ENCODE measurements around the gene FRMD3. TPM values are rescaled to one million over a fixed set of nuclear protein-coding genes. Genes with fewer than 3 reads are reported as not detected.
A peak's percentile ranks its signal among the peaks of the same experiment; 100 is the strongest.

FRMD3 gene
- total RNA-seq, 1 experiment from 2014 or later, result 14.5 TPM

DNA sequence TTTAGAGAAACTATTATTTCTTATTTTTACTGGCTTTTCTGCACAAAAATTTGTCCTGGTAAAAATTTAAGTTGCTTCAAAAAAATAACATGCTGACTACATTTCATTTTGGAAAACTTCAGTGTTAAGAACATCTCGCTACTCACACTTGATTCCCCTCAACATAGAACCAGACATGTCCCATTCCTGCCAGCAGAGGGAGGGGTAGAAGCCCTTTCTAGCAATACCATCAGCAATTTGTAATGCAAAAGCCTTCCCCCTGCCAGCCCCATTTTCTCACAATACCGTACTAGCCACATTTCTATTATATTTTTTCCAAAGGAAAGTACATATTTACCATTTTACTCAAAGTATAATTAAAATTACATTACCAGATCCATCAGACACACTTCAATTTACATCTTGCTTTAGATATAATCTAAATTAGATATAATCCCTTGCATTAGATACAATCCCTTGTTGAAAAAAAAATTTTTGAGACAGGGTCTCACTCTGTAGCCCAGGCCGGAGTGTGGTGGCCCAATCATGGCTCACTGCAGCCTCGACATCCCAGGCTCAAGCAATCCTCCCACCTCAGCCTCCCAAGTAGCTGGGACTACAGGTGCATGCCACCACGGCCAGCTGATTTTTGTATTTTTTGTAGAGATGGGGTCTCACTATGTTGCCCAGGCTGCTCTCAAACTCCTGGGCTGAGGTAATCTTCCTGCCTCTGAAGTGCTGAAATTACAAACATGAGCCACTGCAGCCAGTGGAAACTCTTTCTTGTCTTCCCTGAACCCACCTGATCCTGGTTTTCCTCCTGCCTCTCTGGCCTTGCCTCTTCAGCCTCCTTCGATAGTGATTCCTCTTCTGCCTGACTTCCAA is 45.2 kb upstream of the FRMD3 start:
- no peaks in the 10 kb centered on the region for H3K27me3 ChIP-seq (ENCODE audit: control insufficient read depth, insufficient read depth, low read length)
- ATAC-seq, result peak; percentile 78
- ChIA-PET CTCF (no interaction called here), POLR2A (no interaction called here)
- in situ Hi-C loops (cut with HindIII; ENCODE audit: low pct_unique_long_range_greater_than_20kb, low sequenced_read_pairs), result no loop called here
- no TSS peak for BruUV-seq (replicated peaks)
- intact Hi-C loops (cut with micrococcal nuclease; ENCODE audit: unreplicated experiment), result no loop called here
- TF ChIP-seq POLR2AphosphoS5 (IDR thresholded peaks at IDR 0.05; ENCODE audit: low read depth, low read length), result no peak
- TF ChIP-seq TCF7L2 (IDR thresholded peaks at IDR 0.05; ENCODE audit: low read depth, low read length), result no peak
- TF ChIP-seq, protein P1, sequence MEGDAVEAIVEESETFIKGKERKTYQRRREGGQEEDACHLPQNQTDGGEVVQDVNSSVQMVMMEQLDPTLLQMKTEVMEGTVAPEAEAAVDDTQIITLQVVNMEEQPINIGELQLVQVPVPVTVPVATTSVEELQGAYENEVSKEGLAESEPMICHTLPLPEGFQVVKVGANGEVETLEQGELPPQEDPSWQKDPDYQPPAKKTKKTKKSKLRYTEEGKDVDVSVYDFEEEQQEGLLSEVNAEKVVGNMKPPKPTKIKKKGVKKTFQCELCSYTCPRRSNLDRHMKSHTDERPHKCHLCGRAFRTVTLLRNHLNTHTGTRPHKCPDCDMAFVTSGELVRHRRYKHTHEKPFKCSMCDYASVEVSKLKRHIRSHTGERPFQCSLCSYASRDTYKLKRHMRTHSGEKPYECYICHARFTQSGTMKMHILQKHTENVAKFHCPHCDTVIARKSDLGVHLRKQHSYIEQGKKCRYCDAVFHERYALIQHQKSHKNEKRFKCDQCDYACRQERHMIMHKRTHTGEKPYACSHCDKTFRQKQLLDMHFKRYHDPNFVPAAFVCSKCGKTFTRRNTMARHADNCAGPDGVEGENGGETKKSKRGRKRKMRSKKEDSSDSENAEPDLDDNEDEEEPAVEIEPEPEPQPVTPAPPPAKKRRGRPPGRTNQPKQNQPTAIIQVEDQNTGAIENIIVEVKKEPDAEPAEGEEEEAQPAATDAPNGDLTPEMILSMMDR (IDR thresholded peaks at IDR 0.05), result peak; percentile 75
- DNase-seq (ENCODE audit: low read depth, low spot score), result peak; percentile 7
- H3K9me3 ChIP-seq (ENCODE audit: control insufficient read depth, insufficient read depth, low read depth, low read length), result no peaks in the 10 kb centered on the region
- no peaks in the 10 kb centered on the region for H3K36me3 ChIP-seq (ENCODE audit: control insufficient read depth, insufficient read depth, low read length)
- H3K4me1 ChIP-seq (ENCODE audit: control insufficient read depth, insufficient read depth, low read length), result no peaks in the 10 kb centered on the region
- H3K27ac ChIP-seq (ENCODE audit: low read length), result no peak overlapping the region
- no peak overlapping the region for H3K4me3 ChIP-seq (ENCODE audit: low read depth in 2 of 2, low read length in 2 of 2)

DNA sequence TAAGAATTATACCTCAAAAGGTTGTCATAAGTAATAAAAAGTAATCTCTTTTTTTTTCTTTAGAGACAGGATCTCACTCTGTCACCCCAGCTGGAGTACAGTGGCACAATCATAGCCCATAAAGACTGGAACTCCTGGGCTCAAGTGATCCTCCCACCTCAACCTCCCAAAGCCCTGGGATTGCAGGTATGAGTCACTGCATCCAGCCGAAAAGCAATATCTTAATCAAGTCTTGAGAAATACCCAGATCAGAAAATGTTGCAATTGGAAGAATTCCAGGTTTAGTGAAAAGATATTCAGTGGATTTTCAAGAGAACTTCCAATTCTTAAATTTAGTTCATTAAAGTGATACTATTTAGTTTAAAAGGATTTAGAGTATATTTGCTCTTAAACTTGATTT is 43.8 kb upstream of the FRMD3 start:
- Histone ChIP-seq H3K27me3 (ENCODE audit: control insufficient read depth, insufficient read depth, low read length) (no peaks in the 10 kb centered on the region), H3K4me1 (ENCODE audit: control insufficient read depth, insufficient read depth, low read length) (no peaks in the 10 kb centered on the region), H3K36me3 (ENCODE audit: control insufficient read depth, insufficient read depth, low read length) (no peaks in the 10 kb centered on the region), H3K27ac (ENCODE audit: low read length) (no peak overlapping the region), H3K9me3 (ENCODE audit: control insufficient read depth, insufficient read depth, low read depth, low read length) (no peaks in the 10 kb centered on the region), H3K4me3 (ENCODE audit: low read depth in 2 of 2, low read length in 2 of 2) (no peak overlapping the region)
- ATAC-seq, result no peak
- intact Hi-C loops (cut with micrococcal nuclease; ENCODE audit: unreplicated experiment), result no loop called here
- no TSS peak for BruUV-seq (replicated peaks)
- ChIA-PET CTCF (no interaction called here), POLR2A (no interaction called here)
- in situ Hi-C loops (cut with HindIII; ENCODE audit: low pct_unique_long_range_greater_than_20kb, low sequenced_read_pairs), result no loop called here
- no peak for TF ChIP-seq POLR2AphosphoS5 (IDR thresholded peaks at IDR 0.05; ENCODE audit: low read depth, low read length)
- TF ChIP-seq, protein P1 (IDR thresholded peaks at IDR 0.05), result no peak
- TF ChIP-seq, protein P2, sequence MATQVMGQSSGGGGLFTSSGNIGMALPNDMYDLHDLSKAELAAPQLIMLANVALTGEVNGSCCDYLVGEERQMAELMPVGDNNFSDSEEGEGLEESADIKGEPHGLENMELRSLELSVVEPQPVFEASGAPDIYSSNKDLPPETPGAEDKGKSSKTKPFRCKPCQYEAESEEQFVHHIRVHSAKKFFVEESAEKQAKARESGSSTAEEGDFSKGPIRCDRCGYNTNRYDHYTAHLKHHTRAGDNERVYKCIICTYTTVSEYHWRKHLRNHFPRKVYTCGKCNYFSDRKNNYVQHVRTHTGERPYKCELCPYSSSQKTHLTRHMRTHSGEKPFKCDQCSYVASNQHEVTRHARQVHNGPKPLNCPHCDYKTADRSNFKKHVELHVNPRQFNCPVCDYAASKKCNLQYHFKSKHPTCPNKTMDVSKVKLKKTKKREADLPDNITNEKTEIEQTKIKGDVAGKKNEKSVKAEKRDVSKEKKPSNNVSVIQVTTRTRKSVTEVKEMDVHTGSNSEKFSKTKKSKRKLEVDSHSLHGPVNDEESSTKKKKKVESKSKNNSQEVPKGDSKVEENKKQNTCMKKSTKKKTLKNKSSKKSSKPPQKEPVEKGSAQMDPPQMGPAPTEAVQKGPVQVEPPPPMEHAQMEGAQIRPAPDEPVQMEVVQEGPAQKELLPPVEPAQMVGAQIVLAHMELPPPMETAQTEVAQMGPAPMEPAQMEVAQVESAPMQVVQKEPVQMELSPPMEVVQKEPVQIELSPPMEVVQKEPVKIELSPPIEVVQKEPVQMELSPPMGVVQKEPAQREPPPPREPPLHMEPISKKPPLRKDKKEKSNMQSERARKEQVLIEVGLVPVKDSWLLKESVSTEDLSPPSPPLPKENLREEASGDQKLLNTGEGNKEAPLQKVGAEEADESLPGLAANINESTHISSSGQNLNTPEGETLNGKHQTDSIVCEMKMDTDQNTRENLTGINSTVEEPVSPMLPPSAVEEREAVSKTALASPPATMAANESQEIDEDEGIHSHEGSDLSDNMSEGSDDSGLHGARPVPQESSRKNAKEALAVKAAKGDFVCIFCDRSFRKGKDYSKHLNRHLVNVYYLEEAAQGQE (IDR thresholded peaks at IDR 0.05; ENCODE audit: insufficient read depth in 1 of 2, low read depth in 2 of 2, low read length in 1 of 2), result no peak
- no peak for TF ChIP-seq SIN3A (IDR thresholded peaks at IDR 0.05; ENCODE audit: borderline replicate concordance, insufficient read depth, low read depth, low read length)
- no peak for TF ChIP-seq TCF7L2 (IDR thresholded peaks at IDR 0.05; ENCODE audit: low read depth, low read length)
- DNase-seq (ENCODE audit: low read depth, low spot score), result no peak

Data from Panc1 (cell line).